Left ventricle myocardium superior (tissue), 1 donor: ENCODE measurements around the gene CFAP157. TPM values are rescaled to one million over a fixed set of nuclear protein-coding genes. Genes with fewer than 3 reads are reported as not detected.
A peak's percentile ranks its signal among the peaks of the same experiment; 100 is the strongest.

ENCODE experiments used
- ATAC-seq: fragments of 200-7000 bp; cut with Tn5 transposase; one replicate; pipeline ENCODE4 v1.9.1; 2020; ENCODE audit warnings: mild to moderate bottlenecking, moderate library complexity
- DNase-seq: peaks from one replicate; pipeline ENCODE4 v3.0.0-alpha.2; 2020
- intact Hi-C: fragments of 100-400 bp; cut with micrococcal nuclease; formaldehyde crosslinking; loops from one replicate; pipeline ENCODE4 v1.11.0; 2022
- total RNA-seq: library from RNA; stranded (reverse); fragmentation: NEBNext Ultra II Directional; extraction: Animal tissue kit (Norgen Biotek cat#: 25700); gene quantifications from one replicate; pipeline ENCODE4 v1.2.1, GENCODE V29; 2021
- donor health status: DM: no; HTN: yes; CAD: no; lungs with severe emphysema.

Gene CFAP157
- total RNA-seq, 1 donor from 2014 or later, result not detected

- intact Hi-C loops, result loop anchor here (10.0 kb wide), 1 partner anchor 135 kb away; no protein-coding TSS in a partner anchor
- no peak for DNase-seq
- ATAC-seq, result no peak
Observed at GRCh38 chr9:127730262-127730661, 23.5 kb downstream of the CFAP157 start.

DNA sequence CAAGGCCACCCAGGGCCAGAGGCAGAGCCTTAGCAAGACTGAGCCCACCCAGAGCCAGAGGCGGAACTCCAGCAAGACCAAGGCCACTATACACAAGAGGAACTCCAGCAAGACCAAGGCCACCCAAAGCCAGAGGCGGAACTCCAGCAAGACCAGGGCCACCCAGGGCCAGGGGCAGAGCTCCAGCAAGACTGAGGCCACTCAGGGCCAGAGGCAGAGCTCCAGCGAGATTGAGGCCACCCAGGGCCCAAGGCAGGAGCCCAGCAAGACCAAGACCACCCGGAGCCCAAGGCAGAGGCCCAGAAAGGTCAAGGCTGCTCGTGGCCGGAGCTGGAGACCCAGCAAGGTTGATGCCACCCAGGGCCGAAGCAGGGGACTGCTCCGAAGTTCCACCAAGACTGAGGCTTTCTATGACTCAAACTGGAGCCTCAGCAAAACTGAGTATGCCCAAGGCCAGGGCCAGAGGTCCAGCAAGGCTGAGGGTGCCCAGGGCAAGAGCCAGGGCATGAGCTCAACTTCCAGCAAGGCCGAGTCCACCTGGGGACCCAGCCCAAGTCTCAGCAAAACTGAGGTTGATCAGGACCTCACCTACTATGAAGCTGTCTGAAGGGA, 24.1 kb downstream of the CFAP157 start:
- intact Hi-C loops, result loop anchor here (10.0 kb wide), 1 partner anchor 136 kb away; no protein-coding TSS in a partner anchor
- DNase-seq (no peak), ATAC-seq (no peak)

DNA sequence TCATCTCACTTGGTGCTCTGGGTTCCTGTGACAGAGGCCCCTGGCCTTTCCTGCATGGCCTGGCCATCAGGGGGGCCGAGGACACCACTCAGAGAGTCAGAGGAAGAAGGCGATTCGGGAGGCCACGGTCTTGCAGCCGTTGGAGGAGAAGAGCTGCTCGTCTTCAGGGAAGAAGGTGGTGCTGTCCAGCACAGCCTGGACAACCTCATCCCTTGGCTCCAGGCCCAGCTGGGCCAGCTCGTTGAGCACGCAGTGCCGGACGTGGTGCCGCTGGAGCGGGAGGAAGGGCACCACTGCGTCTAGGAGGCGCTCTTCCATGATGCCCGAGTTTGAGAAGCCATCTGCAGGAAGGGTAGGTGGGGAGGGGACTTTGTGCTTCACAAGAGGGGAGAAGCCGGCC, 25.1 kb downstream of the CFAP157 start:
- DNase-seq (no peak), ATAC-seq (no peak)
- intact Hi-C loops, result loop anchor here (10.0 kb wide), 1 partner anchor 137 kb away; no protein-coding TSS in a partner anchor

DNA sequence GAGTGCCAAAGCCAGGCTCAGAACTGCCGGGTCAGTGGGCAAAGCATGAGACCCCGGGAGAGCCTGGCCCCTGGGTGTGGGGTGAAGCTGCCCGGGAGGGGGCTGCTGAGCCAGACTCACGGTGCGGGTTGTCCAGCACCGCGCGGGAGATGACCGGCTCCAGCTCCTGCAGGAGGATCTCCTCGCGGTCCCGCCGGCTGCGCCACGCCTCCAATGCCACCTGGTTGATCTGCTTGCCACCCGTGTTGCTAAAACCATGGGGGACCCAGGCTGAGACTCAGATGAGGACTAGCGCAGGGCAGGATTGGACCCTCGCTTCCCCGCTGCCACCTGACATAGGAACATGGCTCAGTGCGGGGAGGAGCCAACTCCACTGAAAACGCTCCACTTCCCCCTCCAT, 25.7 kb downstream of the CFAP157 start:
- intact Hi-C loops, result loop anchor here (10.0 kb wide), 1 partner anchor 138 kb away; no protein-coding TSS in a partner anchor
- no peak for DNase-seq
- ATAC-seq, result no peak

DNA sequence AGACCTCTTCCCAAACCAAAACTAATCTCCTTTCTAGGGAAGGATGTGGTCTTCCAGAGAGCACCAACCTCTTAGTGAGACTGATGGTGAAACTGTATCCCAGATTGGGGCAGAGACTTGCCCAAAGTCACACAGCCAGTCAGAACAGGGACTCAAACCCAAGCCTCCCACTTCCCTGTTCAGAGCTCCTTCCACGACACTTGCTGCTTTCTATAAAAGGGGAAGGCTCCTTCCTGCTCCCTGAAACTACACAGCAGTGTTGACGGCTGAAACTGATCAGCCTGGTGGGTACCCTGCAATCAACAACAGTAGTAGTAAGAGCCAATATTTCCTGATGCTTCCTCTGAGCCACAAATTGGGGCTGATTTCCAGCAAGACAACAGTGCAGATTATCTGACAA, 26.8 kb downstream of the CFAP157 start:
- no peak for DNase-seq
- intact Hi-C loops, result loop anchor here (10.0 kb wide), 1 partner anchor 139 kb away; no protein-coding TSS in a partner anchor
- no peak for ATAC-seq

DNA sequence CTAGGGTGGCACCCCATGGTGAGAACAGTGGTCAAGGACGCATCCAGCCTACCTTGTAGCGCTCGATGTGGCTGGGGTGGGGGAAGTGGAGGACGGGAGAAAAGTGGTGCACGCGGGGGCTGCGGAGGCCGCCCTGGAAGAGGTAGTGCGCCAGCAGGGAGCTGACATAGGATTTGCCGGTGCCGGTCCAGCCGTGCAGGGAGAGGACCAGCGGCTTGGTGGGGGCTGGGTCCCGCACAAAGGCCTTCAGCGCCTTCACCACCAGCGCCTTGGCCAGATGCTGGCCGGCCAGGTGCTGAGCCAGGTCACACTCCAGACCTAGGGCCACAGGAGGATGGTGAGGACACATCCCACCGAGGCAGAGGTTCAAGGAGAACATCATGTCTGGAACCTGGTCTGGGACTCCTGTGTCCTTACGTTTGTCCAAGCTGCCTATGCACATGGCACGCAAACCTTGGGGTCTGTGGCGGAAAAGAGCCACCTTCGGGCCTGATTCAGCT, 27.5 kb downstream of the CFAP157 start:
- ATAC-seq, result no peak
- intact Hi-C loops, result loop anchor here (10.0 kb wide), 1 partner anchor 139 kb away; no protein-coding TSS in a partner anchor
- no peak for DNase-seq

DNA sequence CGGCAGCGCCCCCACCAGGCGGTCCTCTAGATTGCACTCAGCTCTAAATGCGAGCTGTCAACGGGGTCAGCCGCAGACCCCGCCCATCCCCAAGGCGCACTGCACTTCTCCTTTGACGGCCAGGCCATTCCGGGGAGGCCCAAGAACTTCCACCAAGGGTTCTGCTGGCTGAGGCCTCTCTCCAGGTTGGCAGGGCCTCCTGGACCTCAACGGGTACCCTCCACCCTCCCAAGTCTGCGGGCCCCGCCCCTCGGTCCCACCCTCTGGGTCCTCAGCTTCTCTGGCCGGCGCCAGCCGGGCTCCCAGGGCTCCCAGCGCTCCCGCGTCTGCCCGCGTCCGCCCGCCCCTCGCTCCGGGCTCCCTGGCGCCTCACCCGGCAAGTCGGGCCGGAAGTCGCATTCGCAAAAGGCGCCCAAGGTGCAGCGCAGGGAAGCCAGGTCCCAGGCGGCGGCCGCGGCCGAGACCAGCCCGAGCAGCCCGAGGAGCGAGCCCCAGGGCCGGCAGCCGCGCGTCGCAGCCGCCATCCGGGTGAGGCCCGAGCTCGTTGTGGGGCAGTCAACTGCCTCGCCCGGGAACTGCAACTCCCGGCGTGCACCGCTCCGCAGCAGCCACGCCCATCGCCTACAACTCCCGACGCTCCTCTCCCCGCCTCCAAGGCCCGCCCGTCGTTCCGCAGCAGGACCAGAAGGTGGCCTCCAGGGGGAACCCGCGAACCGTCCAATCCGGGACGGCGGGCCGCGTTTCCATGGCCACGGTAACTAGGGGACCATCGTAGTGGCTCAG, 28.1 kb downstream of the CFAP157 start, which contains the start of gene TOR2A:
TOR2A (minus strand) TSS at position 548 of the 783 bp plus-strand sequence; CDS start at position 524, 24 bp downstream.
- DNase-seq (peak; percentile 98), ATAC-seq (peak; percentile 96)
- intact Hi-C loops, result loop anchor here (5.0 to 10.0 kb wide), 2 partner anchors 47 to 140 kb away; no protein-coding TSS in a partner anchor

DNA sequence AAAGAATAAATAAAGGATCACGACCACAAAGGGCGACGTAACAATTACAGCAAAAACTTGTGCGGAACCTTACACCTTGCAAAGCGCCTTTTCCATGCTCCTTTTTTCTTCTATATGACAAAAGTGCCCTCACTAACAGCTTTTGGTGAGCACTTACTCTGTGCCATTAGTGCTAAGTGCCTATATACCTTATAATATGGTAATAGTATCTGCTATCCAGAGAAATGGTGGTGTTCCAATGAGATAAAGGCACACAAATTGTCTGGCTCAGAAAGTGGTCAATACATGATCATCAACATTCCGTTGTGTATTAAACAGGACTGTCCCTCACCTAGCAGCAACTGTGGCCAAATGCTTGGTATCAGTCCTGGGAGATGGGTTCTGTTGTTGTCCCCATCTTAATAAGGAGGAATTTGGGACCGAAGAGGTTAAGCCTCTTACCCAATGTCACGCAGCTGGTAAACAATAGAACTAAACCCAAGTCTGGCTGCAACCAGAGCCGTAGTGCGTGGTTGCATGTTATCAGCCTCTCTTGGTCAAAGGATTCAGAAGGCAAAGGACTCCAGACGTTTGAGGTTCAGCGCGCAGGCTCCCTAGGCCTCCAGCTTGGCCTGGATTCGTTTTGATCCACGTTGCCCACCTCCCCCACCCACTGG, 28.9 kb downstream of the CFAP157 start:
- ATAC-seq (no peak), DNase-seq (no peak)
- intact Hi-C loops, result loop anchor here (5.0 to 10.0 kb wide), 2 partner anchors 47 to 141 kb away; no protein-coding TSS in a partner anchor

GRCh38 chr9:127738666-127739065, 31.9 kb downstream of the CFAP157 start:
- no peak for ATAC-seq
- intact Hi-C loops, result loop anchor here (5.0 to 10.0 kb wide), 2 partner anchors 44 to 144 kb away; no protein-coding TSS in a partner anchor
- no peak for DNase-seq

DNA sequence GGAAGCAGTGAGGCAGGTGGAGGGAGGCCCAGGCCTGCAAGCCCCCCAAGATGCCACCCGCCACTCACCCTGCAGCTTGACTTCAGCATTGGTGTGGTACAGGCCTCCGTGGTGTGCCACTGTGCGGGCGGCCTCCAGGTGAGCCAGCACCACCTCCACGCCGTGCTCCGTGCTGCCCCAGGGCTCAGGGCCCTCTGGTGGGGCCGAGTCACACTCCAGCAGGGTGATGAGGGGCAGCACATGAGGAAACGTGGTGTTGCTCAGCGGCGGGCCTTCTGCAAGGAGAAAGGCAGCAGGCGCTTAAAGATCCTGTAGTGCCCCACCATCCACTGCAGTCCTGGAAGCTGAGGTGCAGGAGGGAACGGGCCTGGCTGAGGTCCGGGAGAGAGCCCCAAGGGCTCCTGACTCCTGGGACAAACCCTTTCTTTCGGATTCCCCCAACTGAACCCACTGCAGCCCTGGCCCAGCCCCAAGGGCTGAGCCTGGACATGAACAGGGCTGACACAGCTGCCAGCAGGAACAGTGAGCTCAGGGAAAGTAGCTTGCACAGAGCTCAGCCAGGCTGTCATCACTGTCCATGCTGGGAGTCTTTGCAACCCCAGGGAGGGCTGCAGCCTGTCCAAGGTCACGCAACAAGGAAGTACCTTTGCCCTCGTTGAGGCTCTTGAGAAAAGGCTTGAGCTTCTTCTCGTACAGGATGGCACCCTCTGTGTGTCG, 33.0 kb downstream of the CFAP157 start:
- intact Hi-C loops, result loop anchor here (5.0 to 10.0 kb wide), 2 partner anchors 43 to 145 kb away; no protein-coding TSS in a partner anchor
- peak; percentile 22 for ATAC-seq
- peak; percentile 73 for DNase-seq

- ATAC-seq (peak; percentile 83), DNase-seq (peak; percentile 89)
- intact Hi-C loops, result no loop called here
Observed at GRCh38 chr9:127741831-127742434, 35.1 kb downstream of the CFAP157 start.

DNA sequence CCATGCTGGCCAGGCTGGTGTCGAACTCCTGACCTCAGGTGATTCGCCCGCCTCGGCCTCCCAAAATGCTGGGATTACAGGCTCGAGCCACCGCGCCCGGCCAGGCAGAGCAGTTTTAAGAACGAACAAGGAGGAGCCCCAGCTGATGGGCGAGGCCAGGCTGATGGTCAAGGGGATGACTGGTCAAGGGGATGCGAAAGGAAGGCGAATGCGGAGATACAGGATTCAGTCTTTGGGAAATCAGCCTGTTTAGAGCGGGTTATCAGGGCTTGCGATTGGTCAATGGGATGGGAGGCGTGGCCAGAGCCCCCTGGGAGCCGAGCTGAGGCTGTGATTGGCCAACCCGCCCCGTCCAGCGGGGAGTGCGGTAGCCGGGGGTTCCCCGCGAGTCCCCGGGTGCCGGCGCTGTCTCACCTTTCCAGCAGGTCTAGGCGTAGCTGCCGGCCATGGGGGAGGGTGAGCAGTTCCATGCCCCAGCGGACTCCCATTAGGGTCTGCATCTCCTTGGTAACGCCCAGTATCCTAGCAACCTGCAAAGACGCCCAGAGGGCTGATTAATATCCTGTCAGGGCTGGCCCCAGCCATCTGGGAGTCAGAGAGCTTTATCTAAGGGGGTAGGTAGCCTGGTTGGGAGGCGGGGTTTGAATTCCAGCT, 35.8 kb downstream of the CFAP157 start:
- ATAC-seq, result peak; percentile 42
- intact Hi-C loops, result no loop called here
- no peak for DNase-seq

DNA sequence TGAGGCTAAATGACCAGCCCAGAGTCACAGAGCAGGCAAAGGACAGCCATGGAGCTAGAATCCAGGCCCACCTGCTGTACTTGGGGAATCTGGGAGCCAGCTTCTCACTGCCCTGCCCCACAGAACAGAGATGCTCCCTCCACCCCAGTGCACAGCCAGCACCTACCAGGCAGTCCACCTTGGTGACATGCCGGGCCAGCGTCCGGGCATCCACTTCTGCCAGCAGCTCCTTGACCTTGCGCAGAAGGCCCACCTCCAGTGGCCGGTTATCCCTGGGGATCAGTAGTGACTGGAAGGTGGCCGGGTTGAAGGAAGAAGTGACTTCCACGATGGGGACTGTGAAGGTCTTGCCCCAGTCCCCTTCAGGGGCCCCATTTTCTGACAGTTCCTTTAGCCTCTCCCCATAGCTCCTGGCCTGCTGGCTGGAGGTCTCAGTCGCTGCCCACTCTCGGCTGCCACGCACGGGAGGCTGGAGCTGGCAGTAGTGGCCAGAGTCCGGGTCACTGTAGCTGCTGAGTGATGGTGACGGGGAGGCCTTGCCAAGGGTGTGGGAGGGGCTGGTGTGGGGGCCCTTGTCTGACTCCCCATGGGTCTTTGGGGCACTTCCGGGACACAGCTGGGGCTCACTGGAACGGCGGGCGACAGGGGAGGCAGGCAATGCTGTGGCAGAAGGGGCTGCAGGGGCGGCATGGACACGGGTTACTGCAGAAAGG, 37.8 kb downstream of the CFAP157 start:
- intact Hi-C loops, result no loop called here
- ATAC-seq (no peak), DNase-seq (no peak)

DNA sequence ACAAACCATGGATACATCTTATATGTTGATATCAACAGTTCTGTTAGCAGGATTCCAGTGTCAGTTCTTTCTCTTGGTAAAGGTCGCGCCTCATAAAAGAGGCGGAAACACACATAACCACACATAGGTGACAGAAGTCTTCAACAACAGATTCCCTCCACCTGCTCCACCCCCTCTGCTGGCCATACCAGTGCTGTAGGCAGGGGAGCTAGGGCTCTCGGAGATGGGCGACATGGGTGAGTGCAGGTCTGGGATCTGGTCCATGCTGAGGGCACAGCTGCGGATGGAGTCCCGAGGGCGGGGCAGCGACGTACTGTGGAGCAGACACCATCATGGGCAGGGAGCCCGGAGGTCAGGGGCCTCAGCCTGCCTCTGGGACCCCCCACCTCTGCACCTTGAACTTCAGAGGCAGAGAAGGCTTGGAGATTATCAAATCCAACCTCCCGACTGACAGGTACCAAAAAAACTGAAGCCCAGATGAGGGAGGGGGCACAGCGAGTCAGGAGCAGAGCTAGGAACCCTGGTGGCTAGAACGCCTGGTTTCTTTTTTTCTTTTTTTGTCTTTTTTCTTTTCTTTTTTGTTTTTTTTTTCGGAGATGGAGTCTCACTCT, 40.3 kb downstream of the CFAP157 start:
- intact Hi-C loops, result no loop called here
- no peak for ATAC-seq

DNA sequence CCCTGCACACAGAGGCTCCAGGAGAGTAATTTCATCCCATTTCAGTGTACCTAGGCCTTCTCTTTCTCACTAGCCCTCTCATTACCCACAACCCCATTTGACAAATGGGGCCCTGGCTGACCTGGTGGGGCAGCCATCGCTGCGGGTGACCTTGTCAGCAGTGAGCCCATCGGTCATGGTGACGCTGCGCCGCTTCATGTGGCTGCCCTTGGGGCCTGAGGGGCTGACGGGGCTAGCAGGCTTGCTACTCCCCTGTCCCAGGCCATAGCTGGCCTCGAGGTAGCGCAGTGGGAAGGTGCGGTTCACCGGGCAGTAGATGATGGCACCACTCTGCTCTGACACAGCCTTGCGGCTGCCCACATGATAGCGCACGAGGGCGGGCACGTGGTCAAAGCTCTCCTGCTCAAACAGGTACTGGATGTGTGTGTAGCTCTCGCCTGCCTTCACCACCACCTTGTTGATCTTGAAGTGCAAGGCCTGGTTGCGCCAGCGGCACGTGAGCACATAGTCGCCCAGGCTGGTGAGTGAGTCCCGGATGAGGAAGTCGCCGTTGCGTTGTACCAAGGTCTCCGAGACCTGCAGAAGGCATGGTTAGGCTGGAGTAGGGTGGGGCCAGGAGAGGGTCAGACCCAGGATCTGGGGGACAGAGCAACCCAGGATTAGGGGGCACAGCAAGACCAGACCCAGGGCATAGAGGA, 42.5 kb downstream of the CFAP157 start:
- no peak for ATAC-seq
- intact Hi-C loops, result no loop called here

More for the DNA sequence above, 40.3 kb downstream of the CFAP157 start:
- DNase-seq, result no peak

More for the DNA sequence above, 42.5 kb downstream of the CFAP157 start:
- no peak for DNase-seq
